IPS-18a (cell line): ENCODE data around the gene LRRN4.
"Not testable (repeated sequence)": the region's sequence is repeated elsewhere in the genome, so short reads cannot be mapped to it uniquely, and the experiment has no call there.

Experiments used
- H3K27ac ChIP-seq: one replicate; pipeline ENCODE4 v1.5.1; 2013; ENCODE audit warnings: low read length
- H3K27me3 ChIP-seq: one replicate; pipeline ENCODE4 v1.6.1; 2013; ENCODE audit warnings: mild to moderate bottlenecking, low read length; ENCODE audit not compliant: control insufficient read depth, insufficient read depth
- H3K36me3 ChIP-seq: one replicate; pipeline ENCODE4 v1.6.1; 2013; ENCODE audit warnings: low read depth, low read length; ENCODE audit not compliant: control insufficient read depth
- H3K4me1 ChIP-seq: one replicate; pipeline ENCODE4 v1.6.1; 2013; ENCODE audit warnings: low read depth, low read length; ENCODE audit not compliant: control insufficient read depth
- H3K4me3 ChIP-seq: one replicate; pipeline ENCODE4 v1.5.1; 2013; ENCODE audit warnings: low read length
- H3K9ac ChIP-seq: one replicate; pipeline ENCODE4 v1.6.1; 2013; ENCODE audit warnings: mild to moderate bottlenecking, low read length, moderate library complexity
- H3K9me3 ChIP-seq: one replicate; pipeline ENCODE4 v1.6.1; 2013; ENCODE audit warnings: low read depth, low read length; ENCODE audit not compliant: control insufficient read depth

LRRN4 gene

GRCh38 chr20:6057691-6058090 is 3.8 kb upstream of the LRRN4 start:
- Histone ChIP-seq H3K4me3 (no peak overlapping the region), H3K4me1 (no peaks in the 10 kb centered on the region), H3K36me3 (no peaks in the 10 kb centered on the region)

GRCh38 chr20:6057139-6057538 is 3.3 kb upstream of the LRRN4 start:
- no peak overlapping the region for H3K9ac ChIP-seq
- peaks cover 21% of the 10 kb centered on the region for H3K27me3 ChIP-seq
- H3K4me3 ChIP-seq: no peak overlapping the region
- H3K4me1 ChIP-seq: no peaks in the 10 kb centered on the region
- H3K9me3 ChIP-seq: no peaks in the 10 kb centered on the region
- H3K27ac ChIP-seq: no peak overlapping the region
- no peaks in the 10 kb centered on the region for H3K36me3 ChIP-seq

More at GRCh38 chr20:6057691-6058090, 3.8 kb upstream of the LRRN4 start:
- H3K27ac ChIP-seq: no peak overlapping the region
- no peaks in the 10 kb centered on the region for H3K9me3 ChIP-seq
- H3K9ac ChIP-seq: no peak overlapping the region
- H3K27me3 ChIP-seq: peaks cover 15% of the 10 kb centered on the region

- no peaks in the 10 kb centered on the region for H3K4me1 ChIP-seq
- H3K27ac ChIP-seq: no peak overlapping the region
- no peaks in the 10 kb centered on the region for H3K9me3 ChIP-seq
- no peak overlapping the region for H3K9ac ChIP-seq
- H3K36me3 ChIP-seq: no peaks in the 10 kb centered on the region
- H3K4me3 ChIP-seq: no peak overlapping the region
- H3K27me3 ChIP-seq: peaks cover 31% of the 10 kb centered on the region
Measured at GRCh38 chr20:6055981-6056569, 2.2 kb upstream of the LRRN4 start.

- Histone ChIP-seq H3K4me3 (no peak overlapping the region), H3K9ac (no peak overlapping the region), H3K27ac (no peak overlapping the region), H3K9me3 (no peaks in the 10 kb centered on the region), H3K36me3 (no peaks in the 10 kb centered on the region), H3K4me1 (no peaks in the 10 kb centered on the region), H3K27me3 (peaks cover 39% of the 10 kb centered on the region)
Measured at GRCh38 chr20:6055161-6055783, 1.4 kb upstream of the LRRN4 start.

- not testable (repeated sequence) for H3K9me3 ChIP-seq, H3K4me1 ChIP-seq, H3K4me3 ChIP-seq, H3K27ac ChIP-seq, H3K36me3 ChIP-seq, H3K9ac ChIP-seq
- peaks cover 46% of the 10 kb centered on the region for H3K27me3 ChIP-seq
Measured at GRCh38 chr20:6054689-6055051, 810 bp upstream of the LRRN4 start.

GRCh38 chr20:6053064-6053775 is 640 bp downstream of the LRRN4 start:
- no peaks in the 10 kb centered on the region for H3K9me3 ChIP-seq
- H3K4me3 ChIP-seq: peak overlapping the region; percentile 39
- H3K27ac ChIP-seq: no peak overlapping the region
- no peaks in the 10 kb centered on the region for H3K36me3 ChIP-seq
- no peaks in the 10 kb centered on the region for H3K4me1 ChIP-seq
- no peak overlapping the region for H3K9ac ChIP-seq
- H3K27me3 ChIP-seq: peaks cover 46% of the 10 kb centered on the region

- no peak overlapping the region for H3K9ac ChIP-seq
Measured at GRCh38 chr20:6051505-6051904, 2.4 kb downstream of the LRRN4 start.

GRCh38 chr20:6048391-6048790 is 5.5 kb downstream of the LRRN4 start:
- no peak overlapping the region for H3K4me3 ChIP-seq
- no peaks in the 10 kb centered on the region for H3K36me3 ChIP-seq
- H3K27ac ChIP-seq: no peak overlapping the region
- no peaks in the 10 kb centered on the region for H3K9me3 ChIP-seq
- no peak overlapping the region for H3K9ac ChIP-seq
- H3K4me1 ChIP-seq: no peaks in the 10 kb centered on the region
- peaks cover 37% of the 10 kb centered on the region for H3K27me3 ChIP-seq

More at GRCh38 chr20:6051505-6051904, 2.4 kb downstream of the LRRN4 start:
- Histone ChIP-seq H3K4me1 (no peaks in the 10 kb centered on the region), H3K9me3 (no peaks in the 10 kb centered on the region), H3K27ac (no peak overlapping the region), H3K4me3 (peak overlapping the region; percentile 39), H3K27me3 (peaks cover 46% of the 10 kb centered on the region), H3K36me3 (no peaks in the 10 kb centered on the region)

GRCh38 chr20:6046432-6046831 is 7.4 kb downstream of the LRRN4 start:
- no peaks in the 10 kb centered on the region for H3K9me3 ChIP-seq
- H3K4me1 ChIP-seq: no peaks in the 10 kb centered on the region
- H3K4me3 ChIP-seq: no peak overlapping the region
- peaks cover 18% of the 10 kb centered on the region for H3K27me3 ChIP-seq
- no peak overlapping the region for H3K27ac ChIP-seq
- H3K9ac ChIP-seq: no peak overlapping the region
- H3K36me3 ChIP-seq: no peaks in the 10 kb centered on the region

GRCh38 chr20:6045566-6045965 is 8.3 kb downstream of the LRRN4 start:
- Histone ChIP-seq H3K27me3 (peaks cover 9% of the 10 kb centered on the region), H3K27ac (no peak overlapping the region), H3K9ac (no peak overlapping the region), H3K36me3 (peaks cover 4% of the 10 kb centered on the region), H3K9me3 (no peaks in the 10 kb centered on the region), H3K4me1 (no peaks in the 10 kb centered on the region), H3K4me3 (no peak overlapping the region)

GRCh38 chr20:6044115-6044514 is 9.7 kb downstream of the LRRN4 start:
- no peak overlapping the region for H3K4me3 ChIP-seq
- H3K9me3 ChIP-seq: no peaks in the 10 kb centered on the region
- no peak overlapping the region for H3K9ac ChIP-seq
- no peaks in the 10 kb centered on the region for H3K4me1 ChIP-seq
- H3K36me3 ChIP-seq: peaks cover 10% of the 10 kb centered on the region
- no peak overlapping the region for H3K27ac ChIP-seq
- H3K27me3 ChIP-seq: no peaks in the 10 kb centered on the region
